ENCODE data around the gene HLA-DPA1. TPM values are rescaled to one million over a fixed set of nuclear protein-coding genes. Genes with fewer than 3 reads are reported as not detected.

HLA-DPA1 gene
- total RNA-seq, 1 experiment from 2014 or later: 0.43 TPM

- no peak for TF ChIP-seq EZH2 (IDR thresholded peaks at IDR 0.05; ENCODE audit: borderline replicate concordance, low read depth, low read length, poor library complexity, severe bottlenecking)
- TF ChIP-seq, protein P1, sequence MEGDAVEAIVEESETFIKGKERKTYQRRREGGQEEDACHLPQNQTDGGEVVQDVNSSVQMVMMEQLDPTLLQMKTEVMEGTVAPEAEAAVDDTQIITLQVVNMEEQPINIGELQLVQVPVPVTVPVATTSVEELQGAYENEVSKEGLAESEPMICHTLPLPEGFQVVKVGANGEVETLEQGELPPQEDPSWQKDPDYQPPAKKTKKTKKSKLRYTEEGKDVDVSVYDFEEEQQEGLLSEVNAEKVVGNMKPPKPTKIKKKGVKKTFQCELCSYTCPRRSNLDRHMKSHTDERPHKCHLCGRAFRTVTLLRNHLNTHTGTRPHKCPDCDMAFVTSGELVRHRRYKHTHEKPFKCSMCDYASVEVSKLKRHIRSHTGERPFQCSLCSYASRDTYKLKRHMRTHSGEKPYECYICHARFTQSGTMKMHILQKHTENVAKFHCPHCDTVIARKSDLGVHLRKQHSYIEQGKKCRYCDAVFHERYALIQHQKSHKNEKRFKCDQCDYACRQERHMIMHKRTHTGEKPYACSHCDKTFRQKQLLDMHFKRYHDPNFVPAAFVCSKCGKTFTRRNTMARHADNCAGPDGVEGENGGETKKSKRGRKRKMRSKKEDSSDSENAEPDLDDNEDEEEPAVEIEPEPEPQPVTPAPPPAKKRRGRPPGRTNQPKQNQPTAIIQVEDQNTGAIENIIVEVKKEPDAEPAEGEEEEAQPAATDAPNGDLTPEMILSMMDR (conservative IDR thresholded peaks at IDR 0.05; ENCODE audit: low read depth, low read length): no peak
- no TSS peak for BruUV-seq (replicated peaks)
- Histone ChIP-seq H3K36me3 (ENCODE audit: insufficient read depth, low read length, poor library complexity, severe bottlenecking) (no peaks in the 10 kb centered on the region), H3K27ac (ENCODE audit: low read depth, low read length, poor library complexity, severe bottlenecking) (no peak overlapping the region), H3K9me3 (ENCODE audit: low read depth, low read length, poor library complexity, severe bottlenecking) (no peaks in the 10 kb centered on the region), H3K27me3 (replicated peaks; ENCODE audit: insufficient read depth, low read depth, low read length, poor library complexity) (peaks cover 11% of the 10 kb centered on the region), H3K4me3 (ENCODE audit: low read depth, low read length, poor library complexity, severe bottlenecking) (no peak overlapping the region), H3K4me1 (ENCODE audit: insufficient read depth, low read length, poor library complexity, severe bottlenecking) (no peaks in the 10 kb centered on the region)
- intact Hi-C loops (cut with micrococcal nuclease; ENCODE audit: unreplicated experiment): loop anchor here (10.0 kb wide), 1 partner anchor 54 kb away; no protein-coding TSS in a partner anchor
- no peak for DNase-seq (ENCODE audit: low spot score)
- ChIA-PET POLR2A (ENCODE audit: low non-redundant PET) (no interaction called here), CTCF (no interaction called here)
Measured at GRCh38 chr6:33078919-33079521, 5.6 kb upstream of the HLA-DPA1 start.

- no peak for TF ChIP-seq EZH2 (IDR thresholded peaks at IDR 0.05; ENCODE audit: borderline replicate concordance, low read depth, low read length, poor library complexity, severe bottlenecking)
- TF ChIP-seq, protein P1 (conservative IDR thresholded peaks at IDR 0.05; ENCODE audit: low read depth, low read length): no peak
- Histone ChIP-seq H3K4me1 (ENCODE audit: insufficient read depth, low read length, poor library complexity, severe bottlenecking) (no peaks in the 10 kb centered on the region), H3K27ac (ENCODE audit: low read depth, low read length, poor library complexity, severe bottlenecking) (no peak overlapping the region), H3K4me3 (ENCODE audit: low read depth, low read length, poor library complexity, severe bottlenecking) (no peak overlapping the region), H3K27me3 (replicated peaks; ENCODE audit: insufficient read depth, low read depth, low read length, poor library complexity) (peaks cover 12% of the 10 kb centered on the region), H3K9me3 (ENCODE audit: low read depth, low read length, poor library complexity, severe bottlenecking) (no peaks in the 10 kb centered on the region), H3K36me3 (ENCODE audit: insufficient read depth, low read length, poor library complexity, severe bottlenecking) (no peaks in the 10 kb centered on the region)
- ChIA-PET CTCF (no interaction called here), POLR2A (ENCODE audit: low non-redundant PET) (no interaction called here)
- no TSS peak for BruUV-seq (replicated peaks)
- intact Hi-C loops (cut with micrococcal nuclease; ENCODE audit: unreplicated experiment): loop anchor here (10.0 kb wide), 1 partner anchor 54 kb away; no protein-coding TSS in a partner anchor
- no peak for DNase-seq (ENCODE audit: low spot score)
Measured at GRCh38 chr6:33078442-33078841, 5.0 kb upstream of the HLA-DPA1 start.

DNA sequence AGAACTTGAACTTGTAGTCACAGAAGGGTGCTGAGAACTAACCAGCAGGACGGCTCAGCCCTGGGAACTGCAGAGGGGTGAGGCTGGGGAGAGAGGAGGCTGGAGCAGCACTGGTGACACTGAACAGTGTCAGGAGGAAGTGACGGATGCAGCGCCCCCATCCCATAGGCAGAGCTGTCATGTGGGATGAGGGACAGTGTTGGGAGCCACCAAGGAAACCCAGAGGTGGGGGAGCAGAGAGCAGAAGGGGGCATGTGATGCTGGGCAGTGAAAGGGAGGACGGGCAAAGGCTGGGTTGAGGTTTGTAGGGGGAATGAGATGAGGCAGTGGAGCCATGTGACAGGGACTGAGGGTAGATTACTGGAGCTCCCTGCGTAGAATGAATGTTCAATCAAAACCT is 4.5 kb upstream of the HLA-DPA1 start:
- CTCF ChIA-PET: no interaction called here
- POLR2A ChIA-PET (ENCODE audit: low non-redundant PET): no interaction called here

More for the DNA sequence above, 4.5 kb upstream of the HLA-DPA1 start:
- Histone ChIP-seq H3K27ac (ENCODE audit: low read depth, low read length, poor library complexity, severe bottlenecking) (no peak overlapping the region), H3K9me3 (ENCODE audit: low read depth, low read length, poor library complexity, severe bottlenecking) (no peaks in the 10 kb centered on the region), H3K4me1 (ENCODE audit: insufficient read depth, low read length, poor library complexity, severe bottlenecking) (no peaks in the 10 kb centered on the region), H3K36me3 (ENCODE audit: insufficient read depth, low read length, poor library complexity, severe bottlenecking) (no peaks in the 10 kb centered on the region), H3K4me3 (ENCODE audit: low read depth, low read length, poor library complexity, severe bottlenecking) (no peak overlapping the region), H3K27me3 (replicated peaks; ENCODE audit: insufficient read depth, low read depth, low read length, poor library complexity) (peaks cover 13% of the 10 kb centered on the region)
- intact Hi-C loops (cut with micrococcal nuclease; ENCODE audit: unreplicated experiment): loop anchor here (10.0 kb wide), 1 partner anchor 53 kb away; no protein-coding TSS in a partner anchor
- TF ChIP-seq, protein P1 (conservative IDR thresholded peaks at IDR 0.05; ENCODE audit: low read depth, low read length): no peak
- no peak for TF ChIP-seq EZH2 (IDR thresholded peaks at IDR 0.05; ENCODE audit: borderline replicate concordance, low read depth, low read length, poor library complexity, severe bottlenecking)
- no peak for DNase-seq (ENCODE audit: low spot score)
- no TSS peak for BruUV-seq (replicated peaks)

Data from A673 (cell line).